Hepatocyte (in vitro differentiated cells): ENCODE measurements around the gene SLC2A4.

Source experiments
- EZH2 ChIP-seq: fragments of 200-600 bp; sonication (generic); IDR thresholded peaks from 2 replicates; pipeline ENCODE4 v1.6.1; 2016; ENCODE audit warnings: antibody characterized with exemption, mild to moderate bottlenecking, borderline replicate concordance
- TF ChIP-seq, protein P1 (sequence below): fragments of 200-600 bp; sonication (generic); IDR thresholded peaks from 2 replicates; pipeline ENCODE4 v1.5.1; 2016; ENCODE audit warnings: antibody characterized with exemption, mild to moderate bottlenecking; ENCODE audit not compliant: poor library complexity

GRCh38 chr17:7308625-7309433 lies 27.3 kb downstream of the SLC2A4 start:
- TF ChIP-seq, protein P1, sequence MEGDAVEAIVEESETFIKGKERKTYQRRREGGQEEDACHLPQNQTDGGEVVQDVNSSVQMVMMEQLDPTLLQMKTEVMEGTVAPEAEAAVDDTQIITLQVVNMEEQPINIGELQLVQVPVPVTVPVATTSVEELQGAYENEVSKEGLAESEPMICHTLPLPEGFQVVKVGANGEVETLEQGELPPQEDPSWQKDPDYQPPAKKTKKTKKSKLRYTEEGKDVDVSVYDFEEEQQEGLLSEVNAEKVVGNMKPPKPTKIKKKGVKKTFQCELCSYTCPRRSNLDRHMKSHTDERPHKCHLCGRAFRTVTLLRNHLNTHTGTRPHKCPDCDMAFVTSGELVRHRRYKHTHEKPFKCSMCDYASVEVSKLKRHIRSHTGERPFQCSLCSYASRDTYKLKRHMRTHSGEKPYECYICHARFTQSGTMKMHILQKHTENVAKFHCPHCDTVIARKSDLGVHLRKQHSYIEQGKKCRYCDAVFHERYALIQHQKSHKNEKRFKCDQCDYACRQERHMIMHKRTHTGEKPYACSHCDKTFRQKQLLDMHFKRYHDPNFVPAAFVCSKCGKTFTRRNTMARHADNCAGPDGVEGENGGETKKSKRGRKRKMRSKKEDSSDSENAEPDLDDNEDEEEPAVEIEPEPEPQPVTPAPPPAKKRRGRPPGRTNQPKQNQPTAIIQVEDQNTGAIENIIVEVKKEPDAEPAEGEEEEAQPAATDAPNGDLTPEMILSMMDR = no peak
- TF ChIP-seq EZH2 = no peak
